NB4 (cell line): Measurements from ENCODE around the gene SOCS1.

Source experiments
- CTCF ChIP-seq: IDR thresholded peaks from one replicate; pipeline ENCODE4 v1.5.1; 2012; ENCODE audit warnings: low read depth, low read length
- MYC ChIP-seq: IDR thresholded peaks from 2 replicates; pipeline ENCODE4 v1.6.1; 2011; ENCODE audit warnings: low read depth, low read length
- POLR2A ChIP-seq: IDR thresholded peaks from 2 replicates; pipeline ENCODE4 v1.6.1; 2011; ENCODE audit warnings: mild to moderate bottlenecking; ENCODE audit not compliant: insufficient read length; ENCODE audit errors: extremely low read depth

- no peak for TF ChIP-seq POLR2A
- no peak for TF ChIP-seq CTCF
- TF ChIP-seq MYC = no peak
These were observed 30.1 kb downstream of the SOCS1 start for GRCh38 chr16:11225677-11226549.
